NCI-H2196 (cell line): Measurements from ENCODE around the gene ADM2.
"Not testable (repeated sequence)": the region's sequence is repeated elsewhere in the genome, so short reads cannot be mapped to it uniquely, and the experiment has no call there.

Experiments used
- DNase-seq: peaks from one replicate; lab custom pipeline; 2025; ENCODE audit not compliant: unreplicated experiment; lab: John Stamatoyannopoulos, UW

The ADM2 gene, protein sequence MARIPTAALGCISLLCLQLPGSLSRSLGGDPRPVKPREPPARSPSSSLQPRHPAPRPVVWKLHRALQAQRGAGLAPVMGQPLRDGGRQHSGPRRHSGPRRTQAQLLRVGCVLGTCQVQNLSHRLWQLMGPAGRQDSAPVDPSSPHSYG

DNA sequence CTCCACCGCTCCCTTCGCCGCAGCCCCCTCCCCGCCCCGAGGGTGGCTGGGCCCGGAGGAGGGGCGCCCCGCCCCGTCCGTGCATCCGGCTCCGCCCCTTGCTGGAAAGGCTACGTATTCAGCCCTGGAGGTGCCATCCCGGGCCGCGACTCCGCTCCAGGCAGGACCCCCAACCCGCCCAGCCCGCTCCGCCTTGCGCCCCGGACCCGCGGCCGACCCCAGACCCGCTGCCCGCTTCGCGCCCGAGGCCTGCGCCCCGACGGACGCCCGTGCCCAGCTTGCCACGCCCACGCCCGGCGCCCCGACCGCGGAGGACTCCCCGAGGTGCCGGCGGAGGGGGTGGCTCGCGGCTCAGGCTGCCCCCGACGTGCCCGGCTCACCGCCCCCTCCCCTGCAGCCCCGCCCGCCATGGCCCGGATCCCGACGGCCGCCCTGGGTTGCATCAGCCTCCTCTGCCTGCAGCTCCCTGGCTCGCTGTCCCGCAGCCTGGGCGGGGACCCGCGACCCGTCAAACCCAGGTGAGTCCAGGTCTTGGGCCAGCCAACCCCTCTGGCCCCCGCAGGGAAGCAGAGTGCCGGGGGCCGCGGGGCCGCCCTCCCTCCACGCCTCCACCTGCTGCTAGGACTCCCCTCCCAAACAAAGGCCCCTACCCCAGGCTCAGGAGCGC, at the start of gene ADM2:
Gene ADM2, plus strand, starts transcription at position 104 of the 667 bp plus-strand sequence. Its CDS starts 305 bp downstream, at position 409.
- DNase-seq, result peak; percentile 11

DNA sequence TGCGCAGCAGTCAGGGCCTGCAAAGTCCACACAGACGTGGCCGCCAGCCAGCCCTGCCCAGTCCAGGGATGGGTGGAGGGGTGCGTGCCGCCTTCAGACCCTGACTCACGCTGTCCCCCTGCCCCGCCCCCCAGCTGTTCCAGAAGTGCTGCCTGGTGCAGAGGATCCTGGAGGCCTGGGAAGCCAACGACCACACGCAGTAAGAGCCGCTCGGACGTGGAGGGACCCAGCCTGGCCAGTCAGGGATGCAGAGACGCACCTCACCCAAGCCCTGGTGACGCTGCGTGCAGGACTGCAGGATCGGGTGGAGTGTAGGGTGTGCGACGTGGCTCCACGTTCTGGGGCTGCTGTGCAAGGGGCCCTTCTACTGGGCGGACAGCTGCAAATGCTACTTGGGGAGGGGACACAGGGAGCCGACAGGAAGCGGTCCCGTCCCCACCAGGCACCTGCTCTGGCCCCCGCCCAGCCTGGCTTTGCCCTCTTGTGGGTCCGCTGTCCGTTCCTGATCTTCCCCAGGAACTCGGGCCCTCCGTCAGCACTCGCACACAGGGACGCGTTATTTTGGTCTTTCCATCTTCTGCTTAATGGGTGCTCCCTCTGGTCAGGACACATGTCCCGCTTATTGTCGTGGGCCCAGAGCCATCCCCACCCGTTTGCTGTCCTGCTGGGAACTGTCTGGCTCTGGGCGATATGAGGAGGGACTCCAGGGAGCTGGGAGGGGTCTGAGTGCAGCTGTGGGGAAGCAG, 49.0 kb upstream of the ADM2 start:
- DNase-seq, result no peak

DNA sequence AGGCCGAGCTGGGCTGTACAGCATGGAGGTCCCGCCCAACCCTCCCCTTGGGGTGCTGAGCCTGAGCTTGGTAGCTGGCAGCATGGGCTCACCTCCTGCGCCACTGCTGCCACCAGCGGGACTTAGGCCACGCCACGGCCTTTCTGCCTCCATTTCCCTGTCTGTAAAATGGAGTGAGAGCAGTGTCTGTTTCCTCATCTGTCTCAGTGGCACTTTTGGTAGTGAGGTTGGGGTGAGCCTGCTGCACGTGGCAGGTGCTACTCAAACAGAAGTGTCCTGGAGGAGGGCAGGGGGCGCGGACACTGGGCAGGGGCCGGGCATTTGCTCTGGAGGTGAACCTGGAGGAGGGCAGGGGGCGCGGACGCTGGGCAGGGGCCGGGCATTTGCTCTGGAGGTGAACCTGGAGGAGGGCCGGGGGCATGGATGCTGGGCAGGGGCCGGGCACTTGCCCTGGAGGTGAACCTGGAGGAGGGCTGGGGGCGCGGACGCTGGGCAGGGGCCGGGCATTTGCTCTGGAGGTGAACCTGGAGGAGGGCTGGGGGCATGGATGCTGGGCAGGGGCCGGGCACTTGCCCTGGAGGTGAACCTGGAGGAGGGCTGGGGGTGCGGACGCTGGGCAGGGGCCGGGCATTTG, 48.3 kb upstream of the ADM2 start:
- not testable (repeated sequence) for DNase-seq

DNA sequence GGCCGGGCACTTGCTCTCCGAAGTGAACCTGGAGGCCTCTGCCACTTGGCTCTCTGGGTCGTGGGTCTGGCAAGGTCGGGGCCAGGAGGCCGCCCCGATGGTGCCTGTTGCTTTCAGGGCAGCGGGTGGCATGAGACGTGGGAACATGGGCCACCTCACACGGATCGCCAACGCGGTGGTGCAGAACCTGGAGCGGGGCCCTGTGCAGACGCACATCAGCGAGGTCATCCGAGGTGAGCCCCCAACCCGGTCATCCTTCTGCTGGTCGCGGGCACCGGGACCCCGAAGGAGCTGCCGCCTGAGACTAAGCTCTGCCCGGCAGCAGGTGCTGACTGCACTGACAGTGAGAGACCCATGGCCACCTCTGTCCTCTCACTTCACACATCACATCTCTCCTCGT, 46.5 kb upstream of the ADM2 start:
- no peak for DNase-seq

DNA sequence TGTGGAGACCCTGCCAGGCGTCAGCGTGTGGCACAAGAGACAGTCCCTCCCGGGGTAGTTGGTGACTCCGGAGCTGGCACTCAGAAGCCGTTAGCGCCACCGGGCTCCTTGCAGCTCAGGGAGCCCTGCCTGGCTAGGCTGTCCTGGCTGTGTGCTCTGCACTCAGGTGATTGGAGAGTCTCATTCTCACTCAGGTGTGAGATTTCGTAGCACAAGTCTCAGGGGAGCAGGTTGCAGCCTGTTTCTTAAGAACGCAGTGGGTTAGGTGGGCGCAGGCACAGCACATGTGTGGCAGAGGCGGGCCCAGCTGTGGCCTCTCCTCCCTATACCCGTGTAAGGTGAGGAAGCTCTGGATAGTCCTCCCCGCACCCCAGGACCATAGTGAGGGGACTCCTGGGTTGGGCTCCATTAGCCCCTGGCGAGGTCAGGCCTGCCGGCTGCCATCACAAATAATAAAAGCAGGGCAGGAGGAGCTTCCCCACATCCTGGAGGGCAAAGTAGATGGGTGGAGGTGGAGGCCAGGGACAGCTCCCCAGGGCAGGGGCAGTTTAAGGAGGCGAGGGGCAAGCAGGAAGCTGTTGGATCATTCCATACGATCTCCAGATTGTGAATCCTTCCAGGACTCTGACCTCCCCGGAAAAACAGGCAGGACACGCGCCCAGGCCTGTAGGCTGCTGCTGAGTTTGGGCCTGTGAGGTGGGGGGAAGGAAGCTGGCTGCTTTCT, 45.9 kb upstream of the ADM2 start:
- DNase-seq, result no peak

DNA sequence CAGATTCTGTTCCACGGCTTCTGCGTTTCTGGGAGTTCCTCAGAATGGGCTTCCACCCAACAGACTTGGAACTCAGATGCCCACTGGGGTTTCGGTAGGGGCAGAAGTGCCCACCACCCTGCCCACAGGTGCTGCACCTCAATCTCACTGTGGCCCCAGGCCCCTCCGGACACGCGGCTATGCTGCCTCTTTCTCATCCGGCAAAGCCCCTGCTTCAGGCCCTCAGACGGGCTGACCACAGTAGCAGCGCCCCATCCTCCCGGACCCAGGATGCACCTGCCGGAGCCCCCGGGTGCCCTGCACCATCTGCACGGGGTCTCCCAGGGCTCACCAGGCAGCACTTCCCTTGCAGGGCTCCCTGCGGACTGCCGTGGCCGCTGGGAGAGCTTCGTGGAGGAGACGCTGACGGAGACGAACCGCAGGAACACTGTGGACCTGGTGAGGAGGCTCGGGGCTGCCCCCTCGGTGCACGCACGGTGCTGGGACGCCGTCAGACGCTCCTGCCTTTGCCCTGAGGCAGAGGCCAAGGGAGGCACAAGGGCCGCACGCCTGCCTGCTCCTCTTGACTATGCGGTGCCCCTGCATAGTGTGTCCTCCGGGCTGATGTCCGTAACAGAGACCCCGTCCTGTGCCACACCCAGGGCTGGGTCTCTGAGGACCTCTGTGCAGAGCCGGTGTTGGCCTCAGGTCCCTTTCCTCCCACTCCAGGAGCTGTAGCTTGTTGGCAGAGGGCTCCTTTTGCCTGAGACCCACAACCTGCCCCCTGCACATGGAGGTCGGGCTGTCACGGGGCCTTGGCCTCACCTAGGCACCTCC, 45.1 kb upstream of the ADM2 start:
- no peak for DNase-seq

DNA sequence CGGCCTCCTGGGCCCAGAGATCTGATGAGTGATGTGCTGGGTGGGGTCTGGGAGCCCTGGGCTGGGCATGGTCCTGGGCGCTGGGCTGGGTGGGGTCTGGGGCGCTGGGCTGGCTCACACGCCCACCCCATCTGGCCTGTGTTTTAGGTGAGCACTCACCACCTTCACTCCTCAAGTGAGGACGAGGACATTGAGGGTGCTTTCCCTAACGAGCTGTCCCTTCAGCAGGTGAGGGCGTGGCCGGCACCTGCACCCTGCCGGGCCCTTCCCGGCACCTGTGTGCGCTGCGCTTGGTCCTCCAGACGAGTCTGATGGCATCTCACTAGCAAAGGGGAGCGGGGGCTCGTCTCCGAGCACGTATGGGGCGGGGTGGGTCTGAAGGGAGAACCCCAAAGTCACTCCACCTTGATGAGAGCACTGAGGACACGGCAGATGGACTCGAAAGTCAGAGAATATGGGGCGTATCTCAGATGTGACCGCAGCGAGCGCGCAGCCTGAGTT, 44.5 kb upstream of the ADM2 start:
- no peak for DNase-seq

DNA sequence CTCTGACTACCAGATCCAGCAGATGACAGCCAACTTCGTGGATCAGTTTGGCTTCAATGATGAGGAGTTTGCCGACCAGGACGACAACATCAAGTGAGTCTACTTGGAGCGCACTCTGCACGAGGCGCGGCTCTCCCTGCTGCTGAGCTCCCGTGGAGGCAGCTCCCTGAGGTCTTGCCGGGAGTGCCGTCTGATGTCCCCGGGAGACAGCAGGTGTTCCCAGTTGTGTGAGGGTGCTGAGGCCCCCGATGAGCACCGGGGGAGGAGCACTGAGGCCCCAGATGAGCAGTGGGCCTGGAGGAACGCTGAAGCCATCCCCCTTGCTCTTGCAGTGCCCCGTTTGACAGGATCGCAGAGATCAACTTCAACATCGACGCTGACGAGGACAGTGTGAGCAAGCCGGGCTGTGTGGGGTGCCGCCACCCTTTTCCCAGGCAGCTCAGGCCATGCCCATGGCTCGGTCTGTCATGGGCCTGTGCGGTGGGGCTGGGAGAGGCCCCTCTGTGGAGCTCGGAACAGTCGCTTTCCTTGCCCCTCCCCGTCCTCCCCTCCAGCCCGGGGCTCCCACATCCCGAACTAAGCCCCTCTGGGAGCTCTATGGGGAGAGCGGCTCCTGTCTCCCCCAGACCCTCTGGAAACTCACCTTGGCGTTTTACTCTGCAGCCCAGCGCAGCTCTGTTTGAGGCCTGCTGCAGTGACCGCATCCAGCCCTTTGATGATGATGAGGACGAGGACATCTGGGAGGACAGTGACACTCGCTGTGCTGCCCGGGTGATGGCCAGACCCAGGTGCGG, 43.6 kb upstream of the ADM2 start:
- no peak for DNase-seq

DNA sequence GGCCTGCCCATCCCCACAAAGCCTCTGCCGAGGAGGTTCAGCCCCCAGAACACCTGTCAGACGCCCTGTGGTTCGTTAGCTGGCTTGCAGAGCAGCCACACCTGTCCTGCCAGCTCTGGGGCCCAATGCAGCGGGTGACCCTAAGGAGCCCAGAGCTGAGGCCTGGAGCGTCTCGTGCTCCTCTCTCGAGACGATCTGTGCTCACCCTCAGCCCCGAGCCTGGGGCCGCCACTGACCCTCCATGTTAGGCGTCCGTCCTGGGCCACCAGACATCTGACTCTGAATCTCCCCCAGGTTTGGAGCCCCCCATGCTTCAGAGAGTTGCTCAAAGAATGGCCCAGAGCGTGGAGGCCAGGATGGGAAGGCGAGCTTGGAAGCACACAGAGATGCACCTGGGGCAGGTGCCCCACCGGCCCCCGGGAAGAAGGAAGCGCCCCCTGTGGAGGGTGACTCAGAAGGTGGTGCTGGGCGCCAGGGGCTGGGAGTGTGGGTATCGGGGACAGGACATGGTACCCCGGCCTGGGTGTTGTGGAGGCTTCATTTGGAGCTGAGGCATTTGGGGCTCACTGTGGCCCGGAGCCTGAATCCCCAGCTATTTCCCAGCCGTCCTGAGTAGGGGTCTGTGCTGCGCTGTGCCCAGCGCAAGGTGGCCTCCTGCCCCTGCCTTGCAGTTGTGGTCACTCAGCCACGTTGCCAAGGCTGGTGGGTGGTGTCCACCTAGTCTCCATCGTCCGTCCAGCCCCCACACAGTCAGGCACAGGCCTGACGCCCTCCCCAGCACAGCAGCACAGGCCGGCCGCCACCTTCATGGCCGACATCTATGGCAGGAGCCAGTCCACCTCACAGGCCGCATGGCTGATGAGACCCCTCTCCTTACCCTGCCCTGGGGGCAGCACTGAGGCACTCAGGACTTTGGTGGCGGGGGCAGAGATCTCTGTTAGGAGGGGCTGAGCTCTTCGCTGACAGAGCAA, 42.8 kb upstream of the ADM2 start:
- DNase-seq, result no peak

DNA sequence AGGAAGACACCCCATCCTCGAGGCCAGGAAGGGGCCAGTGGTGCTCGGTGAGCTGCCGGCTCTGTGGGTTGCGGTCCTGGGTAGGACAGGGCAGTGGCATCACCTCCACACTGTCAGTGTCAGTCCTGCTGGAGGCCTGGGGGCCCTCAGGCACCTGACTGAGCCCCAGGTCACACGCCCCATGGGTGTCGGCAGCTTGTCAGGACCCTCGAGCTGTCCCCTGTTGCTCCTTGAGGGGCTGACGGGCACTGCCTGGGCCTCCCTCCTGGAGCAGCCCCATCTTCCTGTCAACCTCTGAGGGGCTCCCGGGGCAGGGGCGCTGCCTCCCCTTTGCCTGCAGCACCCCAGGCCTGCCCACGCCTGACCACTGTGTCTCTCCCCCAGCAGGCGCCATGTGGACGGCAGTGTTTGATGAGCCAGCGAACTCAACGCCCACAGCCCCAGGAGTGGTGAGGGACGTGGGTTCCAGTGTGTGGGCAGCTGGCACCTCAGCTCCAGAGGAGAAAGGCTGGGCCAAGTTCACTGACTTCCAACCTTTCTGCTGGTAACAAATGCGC, 42.0 kb upstream of the ADM2 start:
- DNase-seq, result no peak

DNA sequence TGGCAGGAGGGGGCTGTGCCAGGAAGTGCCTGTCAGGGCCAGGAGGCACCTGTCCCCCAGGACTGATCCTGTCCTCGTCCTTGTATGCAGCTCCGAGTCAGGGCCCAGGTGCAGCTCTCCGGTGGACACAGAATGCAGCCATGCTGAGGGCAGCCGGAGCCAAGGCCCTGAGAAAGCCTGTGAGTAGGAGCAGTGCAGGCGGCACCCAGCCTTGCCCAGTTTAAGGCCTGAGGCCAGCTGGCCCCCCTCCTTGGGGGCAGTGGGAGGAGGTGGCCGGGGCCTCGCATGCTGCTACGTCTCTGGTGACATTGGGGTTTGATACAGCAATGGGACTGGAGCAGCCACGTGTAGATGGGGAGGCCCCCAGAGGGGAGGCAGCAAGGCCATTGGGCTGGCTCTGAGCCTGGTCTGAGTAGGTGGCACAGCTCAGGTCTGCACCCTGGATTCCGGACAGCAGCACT, 41.4 kb upstream of the ADM2 start:
- no peak for DNase-seq

DNA sequence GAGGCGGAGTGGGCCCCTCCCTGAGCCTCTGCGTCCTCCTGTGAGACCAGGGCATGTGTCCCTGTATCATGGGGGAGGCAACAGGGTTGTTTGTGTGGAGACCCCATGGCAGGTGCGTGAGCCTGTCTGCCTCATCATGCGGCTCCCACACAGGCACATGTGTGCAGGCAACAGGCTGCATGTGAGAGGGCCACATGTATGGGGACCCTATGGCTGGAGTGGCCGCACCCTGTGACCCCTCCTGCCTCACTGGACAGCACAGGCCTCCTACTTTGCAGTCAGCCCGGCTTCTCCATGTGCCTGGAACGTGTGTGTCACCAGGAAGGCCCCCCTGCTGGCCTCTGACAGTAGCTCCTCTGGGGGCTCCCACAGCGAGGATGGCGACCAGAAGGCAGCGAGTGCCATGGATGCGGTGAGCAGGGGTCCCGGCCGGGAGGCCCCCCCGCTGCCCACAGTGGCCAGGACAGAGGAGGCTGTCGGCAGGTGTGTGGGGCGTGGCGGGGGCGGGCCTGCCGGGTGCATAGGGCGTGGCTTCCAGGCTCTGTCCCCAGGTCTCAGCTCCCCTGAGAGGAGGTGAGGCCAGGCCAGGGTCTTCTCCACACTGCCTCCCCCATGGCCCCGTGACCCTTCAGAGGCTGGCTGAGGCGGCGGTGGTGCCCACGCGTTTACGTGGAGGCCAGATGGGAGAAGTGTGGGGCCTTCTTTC, 40.6 kb upstream of the ADM2 start:
- no peak for DNase-seq

DNA sequence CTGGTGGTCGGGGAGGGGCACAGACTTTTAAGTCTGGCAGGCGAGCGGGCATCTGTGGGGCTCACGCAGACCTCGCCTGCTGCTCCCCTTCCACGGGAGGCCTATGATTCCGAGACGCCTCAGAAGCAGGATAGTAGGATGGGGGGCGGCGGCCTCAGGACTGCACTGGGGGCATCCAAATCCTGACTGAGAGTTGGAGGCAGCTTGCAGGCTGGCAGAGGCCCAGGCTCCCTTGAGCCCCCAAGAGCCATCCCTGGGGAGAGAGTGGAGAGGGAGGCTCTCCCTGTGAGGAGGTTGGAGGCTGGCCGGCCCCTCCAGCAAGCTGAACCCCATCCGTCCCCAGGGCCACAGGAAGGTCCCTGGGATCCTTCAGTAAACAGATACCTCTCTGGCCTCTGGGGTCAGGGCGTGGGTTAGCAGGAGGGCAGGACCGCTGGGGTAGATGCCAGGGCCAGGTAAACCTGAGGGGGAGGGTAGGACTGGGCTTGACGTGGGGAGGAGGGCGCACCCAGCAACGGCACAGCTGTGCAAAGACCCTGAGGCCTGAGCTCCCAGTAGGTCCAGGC, 39.8 kb upstream of the ADM2 start:
- DNase-seq, result no peak

DNA sequence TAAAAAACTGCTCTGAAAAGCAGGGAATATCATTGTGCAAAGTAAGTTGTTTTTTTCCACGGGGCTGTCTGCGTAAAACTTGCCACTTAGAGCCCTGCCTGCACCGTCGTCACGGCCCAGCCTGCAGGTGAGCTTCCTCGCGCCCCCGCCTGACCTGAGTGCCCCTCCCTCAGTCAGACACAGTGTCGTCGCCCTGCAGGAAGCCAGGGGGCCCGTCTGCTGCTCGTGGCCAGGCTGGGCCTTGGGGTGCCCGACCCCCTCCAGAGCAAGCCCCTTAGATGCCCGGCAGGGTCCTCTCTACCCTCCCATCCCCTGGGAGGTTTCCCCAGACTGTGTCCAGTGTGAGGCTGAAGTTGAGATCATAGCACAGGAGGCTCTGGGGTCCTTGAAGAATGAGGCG, 38.1 kb upstream of the ADM2 start:
- DNase-seq, result no peak

DNA sequence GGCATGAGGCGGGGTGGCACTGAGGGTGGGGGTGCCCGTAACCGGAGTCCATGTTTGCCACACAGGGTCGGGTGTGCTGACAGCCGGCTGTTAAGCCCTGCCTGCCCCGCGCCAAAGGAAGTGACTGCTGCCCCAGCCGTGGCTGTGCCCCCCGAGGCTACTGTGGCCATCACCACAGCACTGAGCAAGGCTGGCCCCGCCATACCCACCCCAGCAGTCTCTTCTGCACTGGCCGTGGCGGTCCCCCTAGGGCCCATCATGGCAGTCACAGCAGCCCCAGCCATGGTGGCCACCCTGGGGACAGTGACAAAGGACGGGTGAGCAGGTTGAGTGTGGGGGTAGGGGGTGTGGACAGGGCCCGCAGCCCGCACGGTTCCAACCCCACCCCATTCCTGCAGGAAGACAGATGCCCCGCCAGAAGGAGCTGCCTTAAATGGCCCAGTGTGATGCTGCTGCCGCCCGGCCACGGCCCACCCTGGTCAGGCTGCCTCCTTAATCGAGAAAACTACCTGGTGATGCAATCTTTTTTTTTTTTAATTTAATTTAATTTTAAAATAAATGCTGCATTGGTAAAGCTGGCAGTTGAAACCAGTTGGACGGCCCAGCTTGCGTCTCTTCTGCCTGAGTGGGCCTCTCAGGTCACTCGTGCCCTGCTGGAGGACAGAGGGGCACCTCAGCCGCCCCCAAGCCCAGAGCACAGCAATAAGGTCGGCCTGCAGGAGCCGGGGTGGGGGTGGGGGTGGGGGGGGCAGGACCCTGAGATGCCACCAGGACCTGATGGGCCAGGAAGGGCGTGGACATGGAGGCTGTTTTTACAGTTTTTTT, 37.3 kb upstream of the ADM2 start:
- DNase-seq, result no peak

DNA sequence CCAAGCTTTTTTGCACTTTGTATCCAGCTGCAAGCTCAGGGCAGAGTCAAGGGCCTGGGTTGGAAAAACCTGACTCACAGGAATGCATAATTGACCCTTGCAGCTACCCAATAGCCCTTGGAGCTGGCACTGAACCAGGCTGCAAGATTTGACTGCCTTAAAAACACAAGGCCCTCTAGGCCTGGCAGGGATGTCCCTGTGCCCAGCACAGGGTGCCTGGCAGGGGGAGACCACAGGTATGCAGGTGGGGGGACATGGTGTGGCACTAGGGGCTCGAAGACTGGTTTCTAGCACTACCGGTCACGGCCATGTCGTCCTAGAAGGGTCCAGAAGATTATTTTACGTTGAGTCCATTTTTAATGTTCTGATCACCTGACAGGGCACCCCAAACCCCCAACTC, 36.7 kb upstream of the ADM2 start:
- DNase-seq, result peak; percentile 1
